Measurements from ENCODE around the gene KCNJ4.

DNA sequence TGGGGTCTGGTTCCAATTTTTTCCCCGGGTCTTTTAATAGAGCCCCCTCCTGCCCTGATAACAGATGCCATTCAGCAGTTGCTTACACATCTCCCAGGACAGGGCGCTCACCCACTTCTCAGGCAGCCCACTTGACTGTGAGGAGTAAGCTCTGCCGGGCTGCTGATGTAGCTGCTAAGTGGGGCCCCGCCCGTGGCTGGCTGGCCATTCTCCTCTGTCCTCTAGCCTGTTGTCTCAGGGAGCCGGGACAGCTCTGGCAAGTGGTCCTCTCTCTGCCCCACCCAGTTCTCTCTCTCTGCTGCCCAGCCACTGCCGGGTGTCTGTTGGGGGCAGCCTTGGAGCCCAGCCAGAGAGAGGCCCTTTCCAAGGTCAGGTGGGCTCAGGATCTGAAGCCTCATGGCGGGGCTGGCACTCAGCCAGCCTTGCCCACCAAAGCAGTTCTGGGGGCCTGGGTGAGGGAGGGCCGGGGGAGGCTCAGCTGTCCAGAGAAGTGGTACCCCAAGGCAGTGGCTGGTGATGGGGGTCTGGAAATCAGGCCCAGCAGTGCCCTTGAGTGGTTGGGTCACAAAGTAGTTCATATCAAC is 8.9 kb downstream of the KCNJ4 start:
- TF ChIP-seq, protein P1, sequence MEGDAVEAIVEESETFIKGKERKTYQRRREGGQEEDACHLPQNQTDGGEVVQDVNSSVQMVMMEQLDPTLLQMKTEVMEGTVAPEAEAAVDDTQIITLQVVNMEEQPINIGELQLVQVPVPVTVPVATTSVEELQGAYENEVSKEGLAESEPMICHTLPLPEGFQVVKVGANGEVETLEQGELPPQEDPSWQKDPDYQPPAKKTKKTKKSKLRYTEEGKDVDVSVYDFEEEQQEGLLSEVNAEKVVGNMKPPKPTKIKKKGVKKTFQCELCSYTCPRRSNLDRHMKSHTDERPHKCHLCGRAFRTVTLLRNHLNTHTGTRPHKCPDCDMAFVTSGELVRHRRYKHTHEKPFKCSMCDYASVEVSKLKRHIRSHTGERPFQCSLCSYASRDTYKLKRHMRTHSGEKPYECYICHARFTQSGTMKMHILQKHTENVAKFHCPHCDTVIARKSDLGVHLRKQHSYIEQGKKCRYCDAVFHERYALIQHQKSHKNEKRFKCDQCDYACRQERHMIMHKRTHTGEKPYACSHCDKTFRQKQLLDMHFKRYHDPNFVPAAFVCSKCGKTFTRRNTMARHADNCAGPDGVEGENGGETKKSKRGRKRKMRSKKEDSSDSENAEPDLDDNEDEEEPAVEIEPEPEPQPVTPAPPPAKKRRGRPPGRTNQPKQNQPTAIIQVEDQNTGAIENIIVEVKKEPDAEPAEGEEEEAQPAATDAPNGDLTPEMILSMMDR (conservative IDR thresholded peaks at IDR 0.05; ENCODE audit: low read length), result no peak
- TF ChIP-seq EZH2phosphoT487 (IDR thresholded peaks at IDR 0.05; ENCODE audit: borderline replicate concordance, low read depth, low read length), result no peak

Measured in OCI-LY7 (cell line).